MM.1S (cell line): ENCODE data around the gene BAG3.

Source experiments
- CTCF ChIP-seq: fragments of 300-600 bp; sonication (generic); IDR thresholded peaks from 2 replicates; pipeline ENCODE4 v1.5.1; 2016; ENCODE audit warnings: antibody characterized with exemption, low read length, mixed read lengths
- EZH2 ChIP-seq: fragments of 300-600 bp; sonication (generic); optimal IDR thresholded peaks from 2 replicates; pipeline ENCODE3; 2017; ENCODE audit warnings: low read depth, mild to moderate bottlenecking, antibody characterized with exemption, low read length, mixed read lengths

DNA sequence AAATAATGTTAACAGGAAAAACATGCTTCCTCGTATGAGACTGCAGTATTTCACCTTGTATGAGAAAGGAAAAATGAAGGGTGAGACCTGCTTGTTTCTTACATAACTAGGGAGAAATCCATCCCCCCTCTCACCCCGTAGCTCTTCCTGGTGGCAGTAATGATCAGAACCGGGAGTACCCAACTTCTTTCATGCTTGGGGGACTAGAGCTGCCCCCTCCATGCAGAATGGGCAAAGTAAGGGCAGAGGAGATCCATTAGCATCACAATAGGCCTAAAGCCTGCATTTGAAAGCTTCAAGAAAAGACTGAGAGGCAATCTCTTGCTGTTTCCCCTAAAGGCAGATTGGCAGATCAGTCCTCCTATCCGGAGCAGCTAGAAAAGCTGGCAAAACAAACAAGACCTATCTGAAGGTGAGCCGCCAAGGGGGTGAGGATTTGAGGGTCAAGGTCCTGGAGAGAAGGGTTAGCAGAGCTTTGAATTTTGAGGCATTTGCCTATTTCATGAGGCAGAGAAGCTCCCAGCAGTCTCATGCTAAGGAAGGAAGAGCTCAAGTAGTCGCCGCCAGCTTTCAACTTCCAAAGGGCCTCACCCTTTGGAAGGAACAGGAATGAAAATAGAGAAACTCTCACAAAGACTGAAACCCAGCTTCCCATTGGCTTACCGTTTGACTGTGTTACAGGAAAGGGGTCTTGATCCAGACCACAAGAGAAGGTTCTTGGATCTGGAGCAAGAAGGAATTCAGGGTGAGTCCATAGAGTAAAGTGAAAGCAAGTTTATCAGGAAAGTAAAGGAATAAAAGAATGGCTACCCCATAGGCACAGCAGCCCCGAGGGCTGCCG lies 36.2 kb downstream of the BAG3 start:
- TF ChIP-seq EZH2 (no peak), CTCF (no peak)
